Epithelial cell of proximal tubule (primary cell): ENCODE data around the gene DLX6. TPM values are rescaled to one million over a fixed set of nuclear protein-coding genes. Genes with fewer than 3 reads are reported as not detected.

ENCODE experiments used
- DNase-seq: peaks from one replicate; pipeline ENCODE4 v3.0.0-alpha.2; 2011; ENCODE audit warnings: low read depth
- H3K4me3 ChIP-seq: 2 replicates; pipeline ENCODE4 v1.5.1; 2011; ENCODE audit warnings: low read depth, mild to moderate bottlenecking, low read length
- CTCF ChIP-seq: conservative IDR thresholded peaks from 2 replicates; pipeline ENCODE4 v1.5.1; 2012; ENCODE audit warnings: low read depth, mild to moderate bottlenecking, low read length
- total RNA-seq: library from RNA; depleted of rRNA; stranded (reverse); fragments of >200 nt; gene quantifications from 2 replicates; pipeline ENCODE4 v1.2.3, GENCODE V29; 2015

DLX6 gene
- total RNA-seq, 1 donor from 2014 or later, result not detected

DNA sequence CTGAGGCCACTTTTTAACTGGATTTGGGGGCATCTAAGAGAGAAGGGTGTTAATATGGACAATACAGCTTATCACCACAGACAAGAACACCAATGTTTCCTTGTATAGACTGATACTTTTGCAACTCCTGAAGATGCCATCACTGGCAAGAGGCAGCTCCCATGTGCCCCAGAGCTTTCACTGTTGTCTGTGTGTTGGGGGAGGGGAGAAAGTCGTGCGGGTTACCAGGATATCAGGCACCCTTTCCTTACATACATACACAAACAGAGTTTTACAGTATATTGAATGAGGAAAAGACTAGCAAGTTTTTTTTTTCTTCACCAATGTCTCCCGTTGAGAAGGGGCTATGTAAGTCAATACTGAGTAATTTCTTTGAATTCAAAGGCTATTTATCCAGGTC, 4.1 kb upstream of the DLX6 start:
- no peak overlapping the region for H3K4me3 ChIP-seq
- TF ChIP-seq CTCF, result no peak
- DNase-seq, result no peak

- TF ChIP-seq CTCF, result no peak
- H3K4me3 ChIP-seq, result no peak overlapping the region
- no peak for DNase-seq
These were observed 3.4 kb upstream of the DLX6 start for GRCh38 chr7:97001656-97002554.

GRCh38 chr7:97002555-97003261, 2.6 kb upstream of the DLX6 start:
- H3K4me3 ChIP-seq, result no peak overlapping the region
- no peak for DNase-seq
- TF ChIP-seq CTCF, result no peak

- TF ChIP-seq CTCF, result no peak
- no peak for DNase-seq
- H3K4me3 ChIP-seq, result no peak overlapping the region
These were observed 1.8 kb upstream of the DLX6 start for GRCh38 chr7:97003262-97004246.

DNA sequence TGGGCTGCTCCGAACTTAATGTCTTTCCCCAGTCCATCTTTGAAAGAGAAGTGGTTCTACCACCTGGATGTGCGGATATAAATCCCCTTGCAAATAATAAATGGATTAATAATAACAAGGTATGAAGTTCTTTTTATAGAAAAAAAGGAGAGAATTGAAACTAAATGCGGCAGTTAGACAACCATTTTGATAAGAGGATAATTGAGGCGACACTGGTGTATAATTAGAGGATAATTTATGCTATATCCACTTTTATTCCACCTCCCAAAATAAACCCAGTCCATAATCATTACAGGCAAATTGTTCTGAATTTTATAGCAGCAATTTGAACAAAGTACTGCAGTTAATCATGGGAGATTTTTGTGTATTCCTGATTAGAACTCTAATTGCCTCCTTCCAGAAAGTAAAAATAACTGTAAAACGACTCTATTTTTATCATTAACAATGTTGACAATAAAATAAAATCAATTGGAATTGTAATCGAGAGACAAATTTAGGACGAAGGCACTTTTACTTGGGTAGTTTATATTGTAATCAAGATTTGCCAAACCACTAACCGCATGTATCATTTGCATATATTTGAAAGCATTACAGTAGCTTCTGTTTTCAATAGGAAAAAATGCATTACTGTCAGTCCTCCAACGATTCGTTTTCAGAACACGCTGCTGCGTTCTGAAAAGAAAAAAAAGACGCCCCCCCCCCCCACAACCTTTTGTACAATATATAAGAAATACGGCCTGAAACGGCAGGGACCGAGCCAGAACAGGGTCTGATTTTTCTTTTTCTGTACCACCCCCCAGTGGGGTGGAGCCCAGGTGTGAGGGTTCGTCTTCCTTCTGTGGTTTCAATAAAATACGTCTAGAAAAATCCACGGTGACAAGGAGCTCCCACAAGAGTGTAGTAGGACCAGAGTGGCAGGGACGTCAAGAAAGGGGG, 838 bp upstream of the DLX6 start:
- no peak for TF ChIP-seq CTCF
- DNase-seq, result no peak
- H3K4me3 ChIP-seq, result no peak overlapping the region
